Measurements from ENCODE around the gene TRAK2. TPM values are rescaled to one million over a fixed set of nuclear protein-coding genes. Genes with fewer than 3 reads are reported as not detected.
A peak's percentile ranks its signal among the peaks of the same experiment; 100 is the strongest.

Gene TRAK2
- total RNA-seq, 1 experiment from 2014 or later: 15.2 TPM

GRCh38 chr2:201358684-201359083 lies 92.6 kb downstream of the TRAK2 start:
- peak overlapping the region in 1 of 2 experiments; percentile 17; a peak in 2 of 4 replicates for H3K4me3 ChIP-seq (replicated peaks in 1 of 2; ENCODE audit: low read depth in 1 of 2, low read length in 2 of 2)
- DNase-seq (ENCODE audit: low read depth, low spot score): peak; percentile 88
- BruUV-seq (replicated peaks): no TSS peak
- RAD21 ChIA-PET (ENCODE audit: low non-redundant PET in 1 of 2, low total read pairs in 2 of 2, uncharacterized antibody in 2 of 2, unreplicated experiment in 2 of 2): no interaction called here
- H3K4me2 ChIP-seq (ENCODE audit: low read length): peak overlapping the region; percentile 63
- intact Hi-C loops (cut with micrococcal nuclease): loop anchor here (5.0 kb wide), 1 partner anchor 101 kb away; no protein-coding TSS in a partner anchor
- POLR2A ChIA-PET: no interaction called here
- CTCF ChIA-PET: interaction anchor here (1.9 kb wide), 1 partner anchor 126 kb away, joined by 6 read pairs; no protein-coding TSS in a partner anchor
- H3K4me1 ChIP-seq (ENCODE audit: control insufficient read depth in 1 of 2, insufficient read depth in 2 of 2, low read length in 2 of 2): peaks cover 18 to 41% of the 10 kb centered on the region in 2 experiments
- H3K9me2 ChIP-seq (ENCODE audit: insufficient read depth): no peaks in the 10 kb centered on the region
- peaks cover 0 to 10% of the 10 kb centered on the region in 2 experiments; a peak in 1 of 4 replicates for H3K9me3 ChIP-seq (ENCODE audit: control insufficient read depth in 1 of 2, insufficient read depth in 1 of 2, low read depth in 1 of 2, low read length in 2 of 2)
- H4K20me1 ChIP-seq (ENCODE audit: insufficient read depth): no peaks in the 10 kb centered on the region
- H2AFZ ChIP-seq (ENCODE audit: low read depth, low read length, poor library complexity, severe bottlenecking): no peak overlapping the region
- peak; percentile 95 for ATAC-seq
- H3K9ac ChIP-seq (ENCODE audit: low read length): 0 out of 2 replicates have a peak overlapping the region, but pooled peaks have one; percentile 16
- no peaks in the 10 kb centered on the region for H3K27me3 ChIP-seq (ENCODE audit: insufficient read depth, low read length)
- H3K27ac ChIP-seq (ENCODE audit: low read depth, low read length): peak overlapping the region; percentile 47; the same call in 1 of the 2 replicates
- H3K79me2 ChIP-seq (ENCODE audit: insufficient read depth, low read length): no peaks in the 10 kb centered on the region
- H3K36me3 ChIP-seq (ENCODE audit: control insufficient read depth in 1 of 2, insufficient read depth in 2 of 2, low read length in 2 of 2): no peaks in the 10 kb centered on the region
- TF ChIP-seq ZBTB33 (IDR thresholded peaks at IDR 0.05; ENCODE audit: extremely low read depth, insufficient replicate concordance, low read length) (no peak), CBX3 (IDR thresholded peaks at IDR 0.05; ENCODE audit: low read depth) (peak; percentile 97), CEBPB (IDR thresholded peaks at IDR 0.05; ENCODE audit: low read depth) (peak; percentile 29; the same call in 1 of the 2 replicates), SP1 (IDR thresholded peaks at IDR 0.05; ENCODE audit: low read depth) (peak; percentile 81), YY1 (IDR thresholded peaks at IDR 0.05; ENCODE audit: extremely low read depth, insufficient replicate concordance, low read depth, low read length) (peak; percentile 33), EGR1 (IDR thresholded peaks at IDR 0.05; ENCODE audit: low read depth) (no peak), ZNF274 (IDR thresholded peaks at IDR 0.05; ENCODE audit: low read depth, low read length) (no peak), JUND (IDR thresholded peaks at IDR 0.05) (peak; percentile 99), SRF (IDR thresholded peaks at IDR 0.05; ENCODE audit: low read depth) (peak; percentile 74; the same call in 1 of the 2 replicates), FOSL1 (IDR thresholded peaks at IDR 0.05; ENCODE audit: low read depth) (peak; percentile 99), RAD21 (IDR thresholded peaks at IDR 0.05; ENCODE audit: low read depth) (no peak), POLR2AphosphoS5 (IDR thresholded peaks at IDR 0.05; ENCODE audit: low read depth, low read length) (peak; percentile 55; the same call in 1 of the 2 replicates), ELF1 (IDR thresholded peaks at IDR 0.05; ENCODE audit: borderline replicate concordance, low read depth) (no peak), ATF3 (IDR thresholded peaks at IDR 0.05) (no peak), POLR2A (IDR thresholded peaks at IDR 0.05; ENCODE audit: borderline replicate concordance, extremely low read depth, insufficient read depth, insufficient read length) (no peak)
- TF ChIP-seq, protein P1, sequence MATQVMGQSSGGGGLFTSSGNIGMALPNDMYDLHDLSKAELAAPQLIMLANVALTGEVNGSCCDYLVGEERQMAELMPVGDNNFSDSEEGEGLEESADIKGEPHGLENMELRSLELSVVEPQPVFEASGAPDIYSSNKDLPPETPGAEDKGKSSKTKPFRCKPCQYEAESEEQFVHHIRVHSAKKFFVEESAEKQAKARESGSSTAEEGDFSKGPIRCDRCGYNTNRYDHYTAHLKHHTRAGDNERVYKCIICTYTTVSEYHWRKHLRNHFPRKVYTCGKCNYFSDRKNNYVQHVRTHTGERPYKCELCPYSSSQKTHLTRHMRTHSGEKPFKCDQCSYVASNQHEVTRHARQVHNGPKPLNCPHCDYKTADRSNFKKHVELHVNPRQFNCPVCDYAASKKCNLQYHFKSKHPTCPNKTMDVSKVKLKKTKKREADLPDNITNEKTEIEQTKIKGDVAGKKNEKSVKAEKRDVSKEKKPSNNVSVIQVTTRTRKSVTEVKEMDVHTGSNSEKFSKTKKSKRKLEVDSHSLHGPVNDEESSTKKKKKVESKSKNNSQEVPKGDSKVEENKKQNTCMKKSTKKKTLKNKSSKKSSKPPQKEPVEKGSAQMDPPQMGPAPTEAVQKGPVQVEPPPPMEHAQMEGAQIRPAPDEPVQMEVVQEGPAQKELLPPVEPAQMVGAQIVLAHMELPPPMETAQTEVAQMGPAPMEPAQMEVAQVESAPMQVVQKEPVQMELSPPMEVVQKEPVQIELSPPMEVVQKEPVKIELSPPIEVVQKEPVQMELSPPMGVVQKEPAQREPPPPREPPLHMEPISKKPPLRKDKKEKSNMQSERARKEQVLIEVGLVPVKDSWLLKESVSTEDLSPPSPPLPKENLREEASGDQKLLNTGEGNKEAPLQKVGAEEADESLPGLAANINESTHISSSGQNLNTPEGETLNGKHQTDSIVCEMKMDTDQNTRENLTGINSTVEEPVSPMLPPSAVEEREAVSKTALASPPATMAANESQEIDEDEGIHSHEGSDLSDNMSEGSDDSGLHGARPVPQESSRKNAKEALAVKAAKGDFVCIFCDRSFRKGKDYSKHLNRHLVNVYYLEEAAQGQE (IDR thresholded peaks at IDR 0.05; ENCODE audit: low read depth): no peak
- TF ChIP-seq, protein P2, sequence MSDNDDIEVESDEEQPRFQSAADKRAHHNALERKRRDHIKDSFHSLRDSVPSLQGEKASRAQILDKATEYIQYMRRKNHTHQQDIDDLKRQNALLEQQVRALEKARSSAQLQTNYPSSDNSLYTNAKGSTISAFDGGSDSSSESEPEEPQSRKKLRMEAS (IDR thresholded peaks at IDR 0.05): peak; percentile 31; the same call in 1 of the 2 replicates
